Subcutaneous abdominal adipose tissue (tissue), 5 donors: ENCODE measurements around the gene ATP11C.

ENCODE experiments used
- H3K27ac ChIP-seq: one replicate; pipeline ENCODE4 v1.7.0; 2013; ENCODE audit warnings: low read depth, mild to moderate bottlenecking, inconsistent platforms, low read length, moderate library complexity
- H3K27me3 ChIP-seq, 5 donors: one replicate each; pipeline ENCODE4 v1.7.0; 2013; ENCODE audit warnings: low read length in 5 of 5, inconsistent platforms in 1 of 5; ENCODE audit not compliant: control insufficient read depth in 5 of 5, insufficient read depth in 4 of 5
- H3K36me3 ChIP-seq, 5 donors: one replicate each; pipeline ENCODE4 v1.7.0; 2013; ENCODE audit warnings: low read length in 5 of 5; ENCODE audit not compliant: control insufficient read depth in 5 of 5, insufficient read depth in 5 of 5
- H3K4me1 ChIP-seq, 5 donors: one replicate each; pipeline ENCODE4 v1.7.0; 2013; ENCODE audit warnings: low read length in 5 of 5, mild to moderate bottlenecking in 3 of 5, moderate library complexity in 1 of 5; ENCODE audit not compliant: control insufficient read depth in 5 of 5, insufficient read depth in 5 of 5
- H3K4me3 ChIP-seq, 5 donors: one replicate each; pipeline ENCODE4 v1.7.0; 2013; ENCODE audit warnings: low read length in 5 of 5, low read depth in 1 of 5
- H3K9ac ChIP-seq, 5 donors: one replicate each; pipeline ENCODE4 v1.7.0; 2013; ENCODE audit warnings: low read length in 5 of 5, mild to moderate bottlenecking in 4 of 5, moderate library complexity in 3 of 5
- H3K9me3 ChIP-seq, 5 donors: one replicate each; pipeline ENCODE4 v1.7.0; 2013; ENCODE audit warnings: low read length in 5 of 5; ENCODE audit not compliant: control insufficient read depth in 5 of 5
- donor health status: healthy.
- donor health status: healthy.
- donor health status: healthy.
- donor health status: healthy.
- donor health status: healthy.

Gene ATP11C

GRCh38 chrX:139802048-139802447 lies 130.8 kb downstream of the ATP11C start:
- H3K4me1 ChIP-seq: no peaks in the 10 kb centered on the region
- no peak overlapping the region for H3K9ac ChIP-seq
- no peaks in the 10 kb centered on the region for H3K9me3 ChIP-seq
- H3K4me3 ChIP-seq: no peak overlapping the region
- H3K36me3 ChIP-seq: peaks cover 0 to 16% (median 11%) of the 10 kb centered on the region in 5 donors
- no peaks in the 10 kb centered on the region for H3K27me3 ChIP-seq
- H3K27ac ChIP-seq: no peak overlapping the region

- no peak overlapping the region for H3K4me3 ChIP-seq
- no peaks in the 10 kb centered on the region for H3K4me1 ChIP-seq
- H3K9ac ChIP-seq: no peak overlapping the region
- H3K36me3 ChIP-seq: peaks cover 0 to 16% (median 11%) of the 10 kb centered on the region in 5 donors
- no peak overlapping the region for H3K27ac ChIP-seq
- H3K27me3 ChIP-seq: no peaks in the 10 kb centered on the region
- H3K9me3 ChIP-seq: no peaks in the 10 kb centered on the region
Observed at GRCh38 chrX:139801397-139801813, 131.4 kb downstream of the ATP11C start.

DNA sequence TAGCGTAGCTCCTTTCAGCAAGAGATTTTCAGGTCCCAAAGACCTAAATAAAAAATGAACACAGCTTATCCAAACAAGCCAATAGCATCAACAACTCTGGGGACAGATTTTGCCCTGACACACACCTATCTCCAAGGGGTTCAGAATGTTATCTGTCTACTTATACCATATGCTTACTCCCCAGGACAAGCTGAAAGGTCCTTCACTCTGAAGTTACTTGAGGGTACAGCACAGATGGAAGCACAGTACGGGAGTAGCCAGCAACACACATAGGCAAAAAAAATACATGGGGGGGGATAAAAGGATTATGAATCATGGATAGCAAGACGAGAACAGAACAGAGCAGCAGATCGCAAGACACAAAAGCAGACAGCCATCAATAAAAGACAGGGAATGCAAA lies 134.2 kb downstream of the ATP11C start:
- Histone ChIP-seq H3K4me1 (no peaks in the 10 kb centered on the region), H3K9me3 (no peaks in the 10 kb centered on the region), H3K27ac (no peak overlapping the region), H3K9ac (no peak overlapping the region), H3K27me3 (no peaks in the 10 kb centered on the region), H3K4me3 (no peak overlapping the region), H3K36me3 (peaks cover 0 to 23% (median 9%) of the 10 kb centered on the region in 5 donors)

DNA sequence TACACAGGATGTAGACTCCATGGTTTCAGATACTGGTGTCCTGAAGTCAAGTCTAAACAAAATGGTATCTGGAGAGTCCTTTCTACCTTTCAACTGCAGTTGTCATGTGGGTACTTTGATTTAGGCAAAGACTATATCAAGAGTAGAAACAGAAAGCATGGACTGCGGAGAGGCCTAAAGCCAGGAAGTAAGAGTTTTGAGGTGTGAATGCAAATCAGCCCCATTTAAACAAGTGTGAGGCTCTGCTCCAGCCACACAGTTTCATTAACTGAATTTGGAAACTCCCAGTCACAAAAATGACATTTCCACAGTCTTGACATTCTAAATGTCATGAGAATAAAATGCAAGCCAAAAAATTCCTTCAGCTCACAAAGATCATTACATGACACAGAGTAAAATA lies 137.7 kb downstream of the ATP11C start:
- Histone ChIP-seq H3K9ac (no peak overlapping the region), H3K4me3 (no peak overlapping the region), H3K9me3 (no peaks in the 10 kb centered on the region), H3K27me3 (no peaks in the 10 kb centered on the region), H3K27ac (no peak overlapping the region), H3K36me3 (peaks cover 0 to 15% (median 3%) of the 10 kb centered on the region in 5 donors), H3K4me1 (no peaks in the 10 kb centered on the region)

- Histone ChIP-seq H3K27me3 (no peaks in the 10 kb centered on the region), H3K36me3 (peaks cover 14 to 20% (median 16%) of the 10 kb centered on the region in 5 donors), H3K9ac (no peak overlapping the region), H3K27ac (no peak overlapping the region), H3K4me3 (no peak overlapping the region), H3K4me1 (no peaks in the 10 kb centered on the region), H3K9me3 (no peaks in the 10 kb centered on the region)
Observed at GRCh38 chrX:139787601-139788000, 145.3 kb downstream of the ATP11C start.

GRCh38 chrX:139784807-139785206 lies 148.0 kb downstream of the ATP11C start:
- Histone ChIP-seq H3K4me3 (no peak overlapping the region), H3K9me3 (no peaks in the 10 kb centered on the region), H3K27ac (no peak overlapping the region), H3K9ac (no peak overlapping the region), H3K36me3 (peaks cover 14 to 20% (median 16%) of the 10 kb centered on the region in 5 donors), H3K4me1 (no peaks in the 10 kb centered on the region), H3K27me3 (no peaks in the 10 kb centered on the region)

DNA sequence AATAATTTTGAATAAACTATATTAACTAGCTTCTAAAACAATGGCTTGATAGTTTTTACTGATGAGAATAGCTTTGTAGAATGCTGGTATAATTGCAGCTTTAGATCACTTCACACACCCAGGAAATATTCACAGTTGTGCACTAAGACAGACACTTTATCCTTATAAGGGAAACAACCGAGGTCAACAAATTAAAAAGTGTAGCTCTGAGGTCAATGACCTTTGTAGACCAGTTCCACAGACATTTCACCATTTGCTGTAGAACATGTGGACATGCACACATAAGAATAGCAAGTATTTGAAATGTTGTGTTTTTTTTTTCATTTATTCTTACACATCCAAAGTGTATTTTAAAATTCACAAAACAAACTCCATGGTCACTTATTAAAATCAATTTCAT lies 148.9 kb downstream of the ATP11C start:
- Histone ChIP-seq H3K27ac (no peak overlapping the region), H3K36me3 (peaks cover 14 to 20% (median 16%) of the 10 kb centered on the region in 5 donors), H3K4me3 (no peak overlapping the region), H3K9me3 (no peaks in the 10 kb centered on the region), H3K9ac (no peak overlapping the region), H3K27me3 (no peaks in the 10 kb centered on the region), H3K4me1 (no peaks in the 10 kb centered on the region)

DNA sequence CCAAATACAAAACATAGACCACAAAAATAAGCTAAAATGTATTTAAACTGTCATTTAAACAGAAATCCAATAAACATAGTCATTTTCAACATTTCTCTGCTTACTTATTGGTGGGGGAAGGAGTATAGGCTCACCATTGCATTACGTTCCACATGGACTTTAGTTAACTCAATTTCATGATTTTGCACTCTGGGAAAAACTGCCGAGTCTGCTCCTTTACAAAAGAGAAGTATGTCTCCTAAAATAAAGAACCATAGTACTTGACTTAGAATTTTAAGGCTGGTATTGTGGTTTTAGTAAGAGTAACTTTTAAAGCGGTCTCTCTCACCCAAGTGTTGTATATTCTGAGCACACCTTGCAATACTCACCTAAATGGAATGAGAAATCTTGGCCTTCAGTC lies 149.8 kb downstream of the ATP11C start:
- Histone ChIP-seq H3K27me3 (no peaks in the 10 kb centered on the region), H3K4me3 (no peak overlapping the region), H3K27ac (no peak overlapping the region), H3K36me3 (peaks cover 9 to 17% (median 14%) of the 10 kb centered on the region in 5 donors), H3K9me3 (no peaks in the 10 kb centered on the region), H3K9ac (no peak overlapping the region), H3K4me1 (no peaks in the 10 kb centered on the region)

DNA sequence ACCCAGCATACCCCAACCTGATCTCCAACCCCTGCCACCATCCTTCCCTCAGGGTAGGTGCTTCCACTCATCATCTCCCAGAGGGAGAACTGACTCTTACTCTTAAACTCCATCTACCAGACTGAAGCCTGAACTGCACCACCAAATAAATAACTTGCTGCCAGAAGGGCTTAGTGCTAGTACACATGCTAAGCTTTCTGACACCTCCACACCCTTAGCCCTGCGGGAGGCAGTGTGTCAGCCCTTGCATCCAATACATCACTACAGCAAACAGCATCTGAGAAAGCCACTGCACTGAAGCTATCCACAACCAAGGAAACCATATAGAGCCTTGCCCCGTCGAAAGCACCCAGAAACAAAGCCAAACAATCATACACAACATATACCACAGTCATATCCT lies 156.3 kb downstream of the ATP11C start:
- H3K27ac ChIP-seq: no peak overlapping the region
- no peak overlapping the region for H3K9ac ChIP-seq
- peaks cover 0 to 5% (median 0%) of the 10 kb centered on the region in 5 donors for H3K9me3 ChIP-seq
- peaks cover 0 to 9% (median 4%) of the 10 kb centered on the region in 5 donors for H3K36me3 ChIP-seq
- no peaks in the 10 kb centered on the region for H3K4me1 ChIP-seq
- no peak overlapping the region for H3K4me3 ChIP-seq
- H3K27me3 ChIP-seq: peaks cover 0 to 6% (median 0%) of the 10 kb centered on the region in 5 donors

- Histone ChIP-seq H3K27me3 (no peaks in the 10 kb centered on the region), H3K36me3 (peaks cover 2 to 11% (median 6%) of the 10 kb centered on the region in 5 donors), H3K9me3 (peaks cover 0 to 5% (median 0%) of the 10 kb centered on the region in 5 donors), H3K27ac (no peak overlapping the region), H3K9ac (no peak overlapping the region), H3K4me1 (no peaks in the 10 kb centered on the region), H3K4me3 (no peak overlapping the region)
Observed at GRCh38 chrX:139770366-139770765, 162.5 kb downstream of the ATP11C start.

DNA sequence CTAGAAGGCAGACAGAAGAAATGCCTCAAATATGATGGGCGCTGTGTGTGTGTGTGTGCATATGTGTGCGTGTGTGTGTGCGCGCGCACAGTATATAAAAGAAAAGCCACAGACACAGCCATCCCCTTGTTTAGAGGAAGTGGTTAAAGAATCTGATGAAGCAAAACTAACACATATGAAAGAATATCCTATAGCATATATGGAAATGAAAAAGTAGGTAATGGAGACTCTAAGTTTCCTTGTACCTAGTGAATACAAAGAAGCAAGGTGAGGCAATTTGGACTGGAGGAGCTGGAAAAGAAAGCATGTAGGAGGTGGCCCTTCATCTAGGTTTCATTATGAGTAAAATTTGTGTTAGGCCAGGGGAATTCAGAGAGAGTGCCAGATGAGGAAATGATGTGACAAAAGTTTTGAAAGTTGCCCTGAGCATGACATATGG lies 166.3 kb downstream of the ATP11C start:
- Histone ChIP-seq H3K27me3 (no peaks in the 10 kb centered on the region), H3K27ac (no peak overlapping the region), H3K4me1 (no peaks in the 10 kb centered on the region), H3K9ac (no peak overlapping the region), H3K9me3 (peaks cover 0 to 2% (median 0%) of the 10 kb centered on the region in 5 donors), H3K36me3 (peaks cover 2 to 6% (median 4%) of the 10 kb centered on the region in 5 donors), H3K4me3 (no peak overlapping the region)
